ENCODE data around the gene CHL1.

Gene CHL1

DNA sequence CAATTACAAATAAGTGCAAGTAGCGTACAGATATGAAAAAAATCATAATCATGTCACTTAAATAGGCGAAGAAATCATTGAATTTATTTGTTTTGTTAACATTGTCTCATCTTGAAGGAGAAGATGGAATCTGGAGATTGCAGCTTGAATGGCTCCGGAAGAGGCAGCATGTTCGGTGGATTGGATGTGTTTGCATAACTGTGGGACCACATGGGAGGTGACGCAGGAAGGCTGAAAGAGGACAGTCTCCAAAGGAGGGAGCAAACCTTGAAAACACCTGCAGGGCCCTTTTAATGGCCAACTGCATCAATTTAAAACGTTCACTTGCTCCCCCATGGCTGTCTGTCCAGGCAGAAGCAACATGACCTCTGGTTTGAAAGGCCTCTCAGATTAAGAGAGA lies 61.3 kb downstream of the CHL1 start:
- no peak for TF ChIP-seq FOXP2 (optimal IDR thresholded peaks at IDR 0.05; ENCODE audit: control extremely low read depth, extremely low read length, insufficient read depth)
- no peak for TF ChIP-seq POLR2AphosphoS5 (IDR thresholded peaks at IDR 0.05; ENCODE audit: borderline replicate concordance, low read depth, low read length)
- TF ChIP-seq EZH2 (IDR thresholded peaks at IDR 0.05), result no peak
- H3K4me3 ChIP-seq, result no peak overlapping the region
- DNase-seq (ENCODE audit: low read depth, low spot score), result no peak
- H3K27ac ChIP-seq, result no peak overlapping the region
- no peaks in the 10 kb centered on the region for H3K9me3 ChIP-seq (ENCODE audit: low read depth, low read length)
- no peak overlapping the region for H3K9ac ChIP-seq (ENCODE audit: insufficient read length)
- H3K36me3 ChIP-seq (ENCODE audit: insufficient read depth, low read length), result no peaks in the 10 kb centered on the region

DNA sequence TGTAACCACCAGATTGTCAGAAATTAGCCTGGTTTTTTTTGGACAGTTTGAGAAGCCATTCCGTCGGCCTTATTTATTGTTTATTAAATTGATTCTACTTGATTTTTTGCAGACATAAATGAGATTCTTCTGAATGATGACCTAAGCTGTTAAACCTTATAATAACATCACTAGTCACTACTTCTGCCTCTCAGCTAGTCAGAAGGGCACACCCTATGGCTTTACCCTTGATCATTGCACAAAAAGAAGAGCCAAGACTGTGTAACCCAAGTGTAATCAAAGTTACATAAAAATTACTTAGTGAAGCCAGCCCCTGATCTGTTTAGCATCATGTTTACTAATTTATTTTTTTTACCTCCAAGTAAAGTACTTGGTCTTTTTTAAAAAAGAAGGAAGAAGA lies 64.3 kb downstream of the CHL1 start:
- no peak overlapping the region for H3K4me3 ChIP-seq
- no peaks in the 10 kb centered on the region for H3K36me3 ChIP-seq (ENCODE audit: insufficient read depth, low read length)
- DNase-seq (ENCODE audit: low read depth, low spot score), result no peak
- H3K9me3 ChIP-seq (ENCODE audit: low read depth, low read length), result no peaks in the 10 kb centered on the region
- TF ChIP-seq POLR2AphosphoS5 (IDR thresholded peaks at IDR 0.05; ENCODE audit: borderline replicate concordance, low read depth, low read length) (no peak), FOXP2 (optimal IDR thresholded peaks at IDR 0.05; ENCODE audit: control extremely low read depth, extremely low read length, insufficient read depth) (no peak), EZH2 (IDR thresholded peaks at IDR 0.05) (no peak)
- no peak overlapping the region for H3K27ac ChIP-seq
- H3K9ac ChIP-seq (ENCODE audit: insufficient read length), result no peak overlapping the region

DNA sequence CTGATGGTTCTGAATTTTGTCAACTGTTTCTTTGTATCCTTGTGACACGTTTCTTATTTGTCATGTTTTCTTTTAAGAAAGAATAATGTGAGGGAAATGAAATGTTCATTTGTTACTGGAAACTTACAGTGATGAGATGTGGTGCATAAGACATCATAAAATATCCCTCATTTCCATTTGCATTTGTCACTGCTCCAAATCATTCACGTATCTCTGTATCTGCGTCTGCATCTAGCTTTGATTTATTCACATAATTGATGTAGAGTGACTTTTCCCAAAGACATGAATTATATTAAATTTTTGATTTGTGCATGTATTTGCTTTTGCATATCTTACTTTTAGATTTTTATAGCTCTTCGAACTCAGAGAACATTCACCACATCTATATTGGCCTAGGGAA lies 66.8 kb downstream of the CHL1 start:
- H3K36me3 ChIP-seq (ENCODE audit: insufficient read depth, low read length), result no peaks in the 10 kb centered on the region
- no peak overlapping the region for H3K27ac ChIP-seq
- H3K9ac ChIP-seq (ENCODE audit: insufficient read length), result no peak overlapping the region
- no peaks in the 10 kb centered on the region for H3K9me3 ChIP-seq (ENCODE audit: low read depth, low read length)
- no peak for TF ChIP-seq EZH2 (IDR thresholded peaks at IDR 0.05)
- TF ChIP-seq FOXP2 (optimal IDR thresholded peaks at IDR 0.05; ENCODE audit: control extremely low read depth, extremely low read length, insufficient read depth), result no peak
- TF ChIP-seq POLR2AphosphoS5 (IDR thresholded peaks at IDR 0.05; ENCODE audit: borderline replicate concordance, low read depth, low read length), result no peak
- DNase-seq (ENCODE audit: low read depth, low spot score), result no peak
- H3K4me3 ChIP-seq, result no peak overlapping the region

DNA sequence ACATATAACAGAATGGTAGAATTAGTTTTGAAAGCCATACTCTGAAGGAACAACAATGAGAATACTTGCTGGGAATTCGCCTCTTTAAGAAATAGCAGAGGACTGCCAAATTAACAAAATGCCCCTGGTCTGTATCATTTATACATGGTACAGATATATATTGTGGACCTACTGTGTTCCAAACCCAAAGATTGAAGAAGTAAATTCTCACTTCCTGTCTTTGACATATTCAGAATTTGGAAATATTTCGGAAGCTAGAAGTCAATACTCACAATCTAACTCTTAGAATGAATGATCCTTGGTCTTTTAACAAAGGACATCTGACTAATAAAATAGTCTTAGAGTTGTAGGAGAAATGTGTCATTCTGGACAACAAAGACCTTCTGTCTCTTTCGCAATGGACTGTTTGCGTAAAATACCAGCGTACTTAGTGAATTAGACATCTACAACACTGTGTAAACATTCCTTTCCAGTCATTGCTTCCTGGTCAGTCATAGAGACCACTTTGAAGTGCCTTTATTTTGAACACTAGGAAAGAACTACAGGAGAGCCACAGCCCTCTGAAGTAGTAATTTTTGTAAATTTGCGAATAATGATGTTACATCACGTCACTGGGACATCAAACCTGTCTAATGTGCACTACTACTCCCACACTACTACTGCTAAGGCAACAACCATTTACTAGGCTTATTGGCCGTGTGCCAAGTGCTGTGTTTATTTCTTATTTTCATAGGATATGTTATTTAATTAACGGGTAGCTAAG lies 68.0 kb downstream of the CHL1 start:
- Histone ChIP-seq H3K36me3 (ENCODE audit: insufficient read depth, low read length) (no peaks in the 10 kb centered on the region), H3K4me3 (no peak overlapping the region), H3K27ac (no peak overlapping the region), H3K9me3 (ENCODE audit: low read depth, low read length) (no peaks in the 10 kb centered on the region), H3K9ac (ENCODE audit: insufficient read length) (no peak overlapping the region)
- DNase-seq (ENCODE audit: low read depth, low spot score), result no peak
- TF ChIP-seq POLR2AphosphoS5 (IDR thresholded peaks at IDR 0.05; ENCODE audit: borderline replicate concordance, low read depth, low read length) (no peak), FOXP2 (optimal IDR thresholded peaks at IDR 0.05; ENCODE audit: control extremely low read depth, extremely low read length, insufficient read depth) (no peak), EZH2 (IDR thresholded peaks at IDR 0.05) (no peak)

DNA sequence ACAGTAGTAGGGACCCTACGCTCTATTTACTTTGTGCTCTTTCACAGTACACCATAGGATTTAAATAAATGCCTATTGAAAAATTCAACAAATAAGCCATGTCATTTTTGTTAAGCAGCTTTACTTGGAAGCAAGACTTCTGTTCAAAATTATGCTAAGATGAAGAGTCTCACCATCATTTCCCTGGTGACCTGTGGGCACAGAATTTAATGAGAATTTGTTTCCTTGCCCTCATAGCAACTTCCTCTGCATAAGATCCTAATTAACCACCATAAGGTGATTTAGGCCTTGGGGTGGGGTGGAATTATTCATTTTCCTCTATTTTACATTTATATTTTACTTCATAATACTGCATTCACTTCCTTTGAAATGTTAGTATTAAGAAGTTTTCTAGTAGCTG lies 70.5 kb downstream of the CHL1 start:
- DNase-seq (ENCODE audit: low read depth, low spot score), result no peak
- Histone ChIP-seq H3K9ac (ENCODE audit: insufficient read length) (no peak overlapping the region), H3K9me3 (ENCODE audit: low read depth, low read length) (no peaks in the 10 kb centered on the region), H3K27ac (no peak overlapping the region), H3K36me3 (ENCODE audit: insufficient read depth, low read length) (no peaks in the 10 kb centered on the region), H3K4me3 (no peak overlapping the region)
- TF ChIP-seq FOXP2 (optimal IDR thresholded peaks at IDR 0.05; ENCODE audit: control extremely low read depth, extremely low read length, insufficient read depth), result no peak
- TF ChIP-seq EZH2 (IDR thresholded peaks at IDR 0.05), result no peak
- no peak for TF ChIP-seq POLR2AphosphoS5 (IDR thresholded peaks at IDR 0.05; ENCODE audit: borderline replicate concordance, low read depth, low read length)

DNA sequence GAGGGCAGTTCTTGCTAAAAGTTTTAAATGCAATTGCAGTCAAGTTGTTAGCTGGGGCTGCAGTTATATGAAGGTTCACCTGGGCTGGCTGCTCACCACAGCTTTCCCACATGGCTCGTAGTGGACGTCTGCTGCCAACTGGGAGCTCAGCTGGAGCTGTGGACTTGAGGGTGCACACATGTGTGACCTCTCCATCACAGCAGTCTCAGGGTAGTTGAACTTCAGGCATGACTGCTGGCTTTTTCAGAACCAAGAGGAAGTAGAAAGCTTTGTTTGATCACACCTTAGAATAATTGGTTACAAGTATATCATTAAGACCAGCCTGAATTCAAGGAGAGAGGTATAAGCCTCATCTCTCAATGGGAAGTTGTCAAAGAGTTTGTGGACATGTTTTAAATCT lies 74.1 kb downstream of the CHL1 start:
- H3K4me3 ChIP-seq, result no peak overlapping the region
- no peaks in the 10 kb centered on the region for H3K36me3 ChIP-seq (ENCODE audit: insufficient read depth, low read length)
- H3K9me3 ChIP-seq (ENCODE audit: low read depth, low read length), result no peaks in the 10 kb centered on the region
- H3K9ac ChIP-seq (ENCODE audit: insufficient read length), result no peak overlapping the region
- no peak for DNase-seq (ENCODE audit: low read depth, low spot score)
- no peak overlapping the region for H3K27ac ChIP-seq
- no peak for TF ChIP-seq POLR2AphosphoS5 (IDR thresholded peaks at IDR 0.05; ENCODE audit: borderline replicate concordance, low read depth, low read length)
- TF ChIP-seq EZH2 (IDR thresholded peaks at IDR 0.05), result no peak
- no peak for TF ChIP-seq FOXP2 (optimal IDR thresholded peaks at IDR 0.05; ENCODE audit: control extremely low read depth, extremely low read length, insufficient read depth)

DNA sequence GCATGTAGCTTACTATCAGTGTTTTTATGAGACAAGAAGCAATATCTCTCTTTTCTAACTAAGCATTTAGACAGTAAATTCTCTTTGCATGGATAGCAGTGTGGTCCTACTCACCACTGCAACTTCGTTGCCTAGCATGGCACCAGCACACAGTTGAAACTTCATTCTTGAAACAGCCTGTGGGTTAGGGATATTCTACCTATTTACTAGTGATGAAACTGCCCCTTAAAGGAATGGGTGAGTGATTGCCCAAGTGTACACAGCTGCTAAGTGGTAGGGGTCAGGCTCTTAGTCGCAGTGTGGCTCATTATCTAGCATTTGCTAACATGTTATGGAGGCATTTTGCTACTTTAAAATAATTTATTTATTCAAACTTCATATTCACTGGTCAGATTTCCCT lies 78.4 kb downstream of the CHL1 start:
- Histone ChIP-seq H3K36me3 (ENCODE audit: insufficient read depth, low read length) (no peaks in the 10 kb centered on the region), H3K9me3 (ENCODE audit: low read depth, low read length) (no peaks in the 10 kb centered on the region), H3K27ac (no peak overlapping the region), H3K4me3 (no peak overlapping the region), H3K9ac (ENCODE audit: insufficient read length) (no peak overlapping the region)
- no peak for TF ChIP-seq FOXP2 (optimal IDR thresholded peaks at IDR 0.05; ENCODE audit: control extremely low read depth, extremely low read length, insufficient read depth)
- no peak for TF ChIP-seq EZH2 (IDR thresholded peaks at IDR 0.05)
- no peak for TF ChIP-seq POLR2AphosphoS5 (IDR thresholded peaks at IDR 0.05; ENCODE audit: borderline replicate concordance, low read depth, low read length)
- DNase-seq (ENCODE audit: low read depth, low spot score), result no peak

DNA sequence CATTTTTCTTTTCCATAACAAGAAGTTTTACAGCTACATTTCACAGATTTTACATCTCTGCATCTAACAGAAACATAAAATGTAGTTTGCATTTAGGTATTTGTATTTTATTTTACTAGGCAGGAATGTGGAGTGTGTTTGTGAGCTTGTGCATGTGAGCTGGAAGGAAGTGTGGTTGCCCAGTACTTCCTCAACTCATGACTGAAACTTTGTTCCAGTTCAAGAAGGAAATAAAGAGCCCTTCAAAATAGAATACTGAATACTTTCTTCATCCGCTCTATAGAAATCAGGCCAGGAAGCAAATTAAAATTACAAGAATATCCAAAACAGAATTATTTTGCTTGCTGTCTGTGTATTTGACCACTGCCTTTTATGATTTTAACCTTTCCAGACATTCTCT lies 81.3 kb downstream of the CHL1 start:
- no peaks in the 10 kb centered on the region for H3K9me3 ChIP-seq (ENCODE audit: low read depth, low read length)

More for the DNA sequence above, 81.3 kb downstream of the CHL1 start:
- DNase-seq (ENCODE audit: low read depth, low spot score), result no peak
- Histone ChIP-seq H3K27ac (no peak overlapping the region), H3K36me3 (ENCODE audit: insufficient read depth, low read length) (no peaks in the 10 kb centered on the region), H3K9ac (ENCODE audit: insufficient read length) (no peak overlapping the region), H3K4me3 (no peak overlapping the region)
- TF ChIP-seq POLR2AphosphoS5 (IDR thresholded peaks at IDR 0.05; ENCODE audit: borderline replicate concordance, low read depth, low read length), result no peak
- no peak for TF ChIP-seq EZH2 (IDR thresholded peaks at IDR 0.05)
- TF ChIP-seq FOXP2 (optimal IDR thresholded peaks at IDR 0.05; ENCODE audit: control extremely low read depth, extremely low read length, insufficient read depth), result no peak
